ENCODE data around the gene FOXO3. TPM values are rescaled to one million over a fixed set of nuclear protein-coding genes. Genes with fewer than 3 reads are reported as not detected.

The FOXO3 gene
- total and polyA plus RNA-seq, 11 donors: 11.6 to 87.9 (median 38.7) TPM

DNA sequence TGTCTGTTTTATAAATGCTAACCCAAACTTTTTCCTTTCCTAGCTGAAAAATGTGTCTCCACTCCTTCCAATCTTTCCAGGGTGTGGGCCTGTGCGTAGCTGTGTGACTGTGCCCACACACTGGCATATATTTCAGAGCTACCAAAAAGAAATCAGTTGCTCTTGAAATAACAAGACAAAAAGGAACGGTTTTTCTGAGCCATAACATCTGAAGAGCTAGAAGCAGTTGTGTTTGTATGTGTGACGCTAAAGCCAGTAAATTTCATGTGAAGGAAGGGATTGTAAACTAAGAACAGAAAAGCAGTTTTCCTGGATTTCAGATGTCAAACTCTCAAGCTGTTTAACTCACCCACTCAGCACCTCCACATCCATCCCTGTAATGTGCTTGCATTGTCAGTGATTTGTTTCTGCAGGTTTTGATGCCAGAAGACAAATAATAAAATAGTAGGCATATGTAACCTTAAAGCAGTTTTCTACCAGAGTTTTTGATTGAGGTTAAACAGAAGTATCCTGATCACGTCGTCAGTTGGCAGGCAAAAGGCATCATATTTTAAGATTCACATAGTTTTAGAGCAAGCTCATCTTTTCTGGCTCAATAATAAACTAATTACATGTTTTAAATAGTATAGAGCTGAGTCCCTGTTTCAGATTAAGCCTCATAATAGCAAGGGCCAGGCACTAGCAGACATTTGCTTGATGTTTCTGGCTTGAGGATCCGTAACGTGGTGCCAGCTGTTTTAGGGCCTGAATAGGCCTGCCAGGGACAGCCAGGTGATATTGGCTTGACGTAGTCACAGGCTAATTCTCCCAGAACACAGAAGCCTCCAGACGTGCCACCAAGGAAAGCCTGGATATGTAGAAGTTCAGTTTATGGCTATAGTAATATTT lies 90.9 kb downstream of the FOXO3 start:
- peak in 4 of 5 donors; percentile 35 to 67 (median 56) for DNase-seq
- peak in 1 of 2 donors; percentile 31 for TF ChIP-seq POLR2A (IDR thresholded peaks at IDR 0.05)
- TF ChIP-seq, protein P1, sequence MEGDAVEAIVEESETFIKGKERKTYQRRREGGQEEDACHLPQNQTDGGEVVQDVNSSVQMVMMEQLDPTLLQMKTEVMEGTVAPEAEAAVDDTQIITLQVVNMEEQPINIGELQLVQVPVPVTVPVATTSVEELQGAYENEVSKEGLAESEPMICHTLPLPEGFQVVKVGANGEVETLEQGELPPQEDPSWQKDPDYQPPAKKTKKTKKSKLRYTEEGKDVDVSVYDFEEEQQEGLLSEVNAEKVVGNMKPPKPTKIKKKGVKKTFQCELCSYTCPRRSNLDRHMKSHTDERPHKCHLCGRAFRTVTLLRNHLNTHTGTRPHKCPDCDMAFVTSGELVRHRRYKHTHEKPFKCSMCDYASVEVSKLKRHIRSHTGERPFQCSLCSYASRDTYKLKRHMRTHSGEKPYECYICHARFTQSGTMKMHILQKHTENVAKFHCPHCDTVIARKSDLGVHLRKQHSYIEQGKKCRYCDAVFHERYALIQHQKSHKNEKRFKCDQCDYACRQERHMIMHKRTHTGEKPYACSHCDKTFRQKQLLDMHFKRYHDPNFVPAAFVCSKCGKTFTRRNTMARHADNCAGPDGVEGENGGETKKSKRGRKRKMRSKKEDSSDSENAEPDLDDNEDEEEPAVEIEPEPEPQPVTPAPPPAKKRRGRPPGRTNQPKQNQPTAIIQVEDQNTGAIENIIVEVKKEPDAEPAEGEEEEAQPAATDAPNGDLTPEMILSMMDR (IDR thresholded peaks at IDR 0.05): no peak
- 38 to 46% (median 42%) methylated on average over 9 of the region's 9 CpGs for WGBS, 4 donors

DNA sequence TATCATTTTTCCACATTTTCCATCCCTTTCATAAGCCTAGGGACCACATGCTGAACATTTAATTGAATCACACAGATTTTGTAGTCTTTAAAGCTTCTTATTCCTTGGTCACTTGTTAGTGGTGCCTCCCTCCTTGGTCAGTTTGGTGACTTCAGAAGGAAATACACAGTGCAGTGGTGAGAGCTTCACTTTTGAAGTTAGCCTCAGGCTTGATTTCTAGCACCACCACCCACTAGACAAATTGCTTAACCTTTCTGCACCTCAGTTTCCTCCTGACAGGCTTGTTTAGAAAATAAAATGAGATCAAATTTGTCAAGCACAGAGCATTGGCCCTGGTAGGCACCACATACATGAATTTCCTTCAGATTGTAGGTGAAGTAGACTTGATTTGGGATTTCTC lies 91.7 kb downstream of the FOXO3 start:
- H3K27me3 ChIP-seq: no peaks in the 10 kb centered on the region
- no peak overlapping the region for H3K4me3 ChIP-seq
- ATAC-seq (no peak), DNase-seq (no peak)
- H3K36me3 ChIP-seq: peaks cover 0 to 4% (median 0%) of the 10 kb centered on the region in 9 donors
- H3K27ac ChIP-seq: peak overlapping the region; percentile 53 to 91 (median 84)
- H3K4me1 ChIP-seq: peaks cover 31 to 100% (median 92%) of the 10 kb centered on the region in 12 donors
- H3K9me3 ChIP-seq: no peaks in the 10 kb centered on the region
- intact Hi-C loops (cut with DNase I): loop anchor here in 6 of 10 donors (5.0 to 10.0 kb wide), 3 partner anchors 85 to 90 kb away; partner anchors contain the start of gene FOXO3 (in 5 of the 6)
- TF ChIP-seq POLR2A (IDR thresholded peaks at IDR 0.05): no peak
- TF ChIP-seq, protein P1 (IDR thresholded peaks at IDR 0.05): no peak

More for the DNA sequence above, 90.9 kb downstream of the FOXO3 start:
- peak; percentile 53 to 73 (median 60) for ATAC-seq
- H3K36me3 ChIP-seq: peaks cover 0 to 4% (median 0%) of the 10 kb centered on the region in 9 donors
- intact Hi-C loops (cut with DNase I): loop anchor here in 6 of 10 donors (5.0 to 10.0 kb wide), 3 partner anchors 84 to 89 kb away; partner anchors contain the start of gene FOXO3 (in 5 of the 6)
- peaks cover 31 to 100% (median 92%) of the 10 kb centered on the region in 12 donors for H3K4me1 ChIP-seq
- H3K27me3 ChIP-seq: no peaks in the 10 kb centered on the region
- no peak overlapping the region for H3K4me3 ChIP-seq
- peak overlapping the region; percentile 53 to 91 (median 84) for H3K27ac ChIP-seq
- no peaks in the 10 kb centered on the region for H3K9me3 ChIP-seq

DNA sequence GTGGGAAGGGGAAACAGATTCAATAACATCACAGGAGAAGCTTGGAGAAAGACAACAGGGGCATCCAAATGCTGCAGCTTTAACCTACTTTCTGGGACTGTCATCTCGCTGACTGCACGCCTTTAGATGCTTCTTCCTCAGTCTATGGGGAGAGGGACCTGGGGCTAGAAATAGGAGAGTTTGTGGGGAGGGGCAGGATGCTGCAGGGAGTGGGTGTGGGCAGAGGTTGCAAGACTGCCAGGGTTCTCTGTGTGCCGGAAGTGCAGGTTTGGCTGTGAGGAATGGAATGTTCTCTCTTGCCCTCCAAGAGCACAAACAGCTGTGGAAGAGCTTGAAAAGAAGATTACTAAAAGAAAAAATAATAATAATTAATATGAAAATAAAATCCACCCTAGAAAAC lies 93.2 kb downstream of the FOXO3 start:
- peak overlapping the region in 2 of 12 donors; percentile 8 to 10 for H3K4me3 ChIP-seq
- no peaks in the 10 kb centered on the region for H3K36me3 ChIP-seq
- ATAC-seq: peak; percentile 75 to 87 (median 83)
- peak overlapping the region; percentile 53 to 91 (median 84) for H3K27ac ChIP-seq
- intact Hi-C loops (cut with DNase I): loop anchor here in 8 of 10 donors (1.0 to 10.0 kb wide), 7 partner anchors 63 to 95 kb away; partner anchors contain the start of gene FOXO3 (in 5 of the 8)
- no peaks in the 10 kb centered on the region for H3K9me3 ChIP-seq
- no peaks in the 10 kb centered on the region for H3K27me3 ChIP-seq
- H3K4me1 ChIP-seq: peaks cover 31 to 94% (median 82%) of the 10 kb centered on the region in 12 donors
- DNase-seq: peak in 4 of 5 donors; percentile 53 to 86 (median 70)
- TF ChIP-seq, protein P1 (IDR thresholded peaks at IDR 0.05): no peak
- TF ChIP-seq POLR2A (IDR thresholded peaks at IDR 0.05): peak in 1 of 2 donors; percentile 42
- 9 to 31% (median 19%) methylated on average over 3 of the region's 3 CpGs for WGBS, 4 donors

Data from heart left ventricle (tissue), 16 donors.